Astrocyte (in vitro differentiated cells and primary cell): Measurements from ENCODE around the gene TMPRSS6.

Experiments
- EZH2 ChIP-seq: IDR thresholded peaks from 2 replicates; pipeline ENCODE4 v1.6.1; 2012; ENCODE audit warnings: mild to moderate bottlenecking, low read length, inconsistent platforms; ENCODE audit not compliant: insufficient read depth
- TF ChIP-seq, protein P1 (sequence below): IDR thresholded peaks from 2 replicates; pipeline ENCODE4 v1.5.1; 2011; ENCODE audit warnings: low read depth, mild to moderate bottlenecking, inconsistent platforms, low read length, moderate library complexity; ENCODE audit not compliant: insufficient read depth

DNA sequence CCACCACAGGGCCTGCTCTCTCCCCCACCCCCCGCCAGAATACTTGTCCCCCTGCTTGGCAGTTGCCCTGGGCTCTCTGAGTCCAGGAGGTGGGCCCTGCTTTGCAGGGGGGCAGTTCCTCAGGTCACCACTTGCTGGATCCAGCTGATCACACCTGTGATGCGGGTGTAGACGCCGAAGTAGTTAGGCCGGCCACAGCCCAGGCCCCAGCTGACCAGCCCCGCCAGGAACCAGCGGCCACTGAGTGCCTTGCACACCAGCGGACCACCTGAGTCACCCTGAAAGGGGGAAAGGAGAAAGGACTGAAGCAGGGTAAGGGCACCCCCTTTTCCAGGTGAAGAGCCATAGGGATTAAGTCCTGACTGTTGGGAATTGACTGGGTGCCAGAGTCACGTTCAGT is 43.6 kb downstream of the TMPRSS6 start:
- TF ChIP-seq, protein P1, sequence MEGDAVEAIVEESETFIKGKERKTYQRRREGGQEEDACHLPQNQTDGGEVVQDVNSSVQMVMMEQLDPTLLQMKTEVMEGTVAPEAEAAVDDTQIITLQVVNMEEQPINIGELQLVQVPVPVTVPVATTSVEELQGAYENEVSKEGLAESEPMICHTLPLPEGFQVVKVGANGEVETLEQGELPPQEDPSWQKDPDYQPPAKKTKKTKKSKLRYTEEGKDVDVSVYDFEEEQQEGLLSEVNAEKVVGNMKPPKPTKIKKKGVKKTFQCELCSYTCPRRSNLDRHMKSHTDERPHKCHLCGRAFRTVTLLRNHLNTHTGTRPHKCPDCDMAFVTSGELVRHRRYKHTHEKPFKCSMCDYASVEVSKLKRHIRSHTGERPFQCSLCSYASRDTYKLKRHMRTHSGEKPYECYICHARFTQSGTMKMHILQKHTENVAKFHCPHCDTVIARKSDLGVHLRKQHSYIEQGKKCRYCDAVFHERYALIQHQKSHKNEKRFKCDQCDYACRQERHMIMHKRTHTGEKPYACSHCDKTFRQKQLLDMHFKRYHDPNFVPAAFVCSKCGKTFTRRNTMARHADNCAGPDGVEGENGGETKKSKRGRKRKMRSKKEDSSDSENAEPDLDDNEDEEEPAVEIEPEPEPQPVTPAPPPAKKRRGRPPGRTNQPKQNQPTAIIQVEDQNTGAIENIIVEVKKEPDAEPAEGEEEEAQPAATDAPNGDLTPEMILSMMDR: no peak
- TF ChIP-seq EZH2: no peak
